Fibroblast of lung (primary cell): ENCODE data around the gene THEM4. TPM values are rescaled to one million over a fixed set of nuclear protein-coding genes. Genes with fewer than 3 reads are reported as not detected.

Experiments used
- DNase-seq, 2 donors: peaks; one replicate each; pipeline versions ENCODE4 v3.0.0 to v3.0.0-alpha.2; 2010; ENCODE audit warnings: low read depth in 2 of 2
- H2AFZ ChIP-seq: 2 replicates; pipeline ENCODE4 v1.5.1; 2012; ENCODE audit warnings: low read length, control low read depth, inconsistent platforms
- H3K27ac ChIP-seq: 2 replicates; pipeline ENCODE4 v1.5.1; 2011; ENCODE audit warnings: low read length, control low read depth; ENCODE audit not compliant: insufficient read depth
- H3K27me3 ChIP-seq: 2 replicates; pipeline ENCODE4 v1.5.1; 2011; ENCODE audit warnings: mild to moderate bottlenecking, low read length; ENCODE audit not compliant: control insufficient read depth, insufficient read depth
- H3K36me3 ChIP-seq: 2 replicates; pipeline ENCODE4 v1.5.1; 2011; ENCODE audit warnings: low read length; ENCODE audit not compliant: control insufficient read depth, insufficient read depth
- H3K4me1 ChIP-seq: 2 replicates; pipeline ENCODE4 v1.5.1; 2011; ENCODE audit warnings: low read length; ENCODE audit not compliant: control insufficient read depth, insufficient read depth; ENCODE audit errors: extremely low read depth
- H3K4me2 ChIP-seq: 2 replicates; pipeline ENCODE4 v1.5.1; 2011; ENCODE audit warnings: low read length, control low read depth; ENCODE audit not compliant: insufficient read depth; ENCODE audit errors: extremely low read depth
- H3K4me3 ChIP-seq, 4 experiments: fragments of 200-600 bp in 1 of 4; sonication (generic) in 1 of 4; replicated peaks in 1 of 4; 2 replicates each; pipeline ENCODE4 v1.5.1; 2011 to 2016; ENCODE audit warnings: low read length in 4 of 4, low read depth in 3 of 4, mild to moderate bottlenecking in 3 of 4, control low read depth in 2 of 4, inconsistent platforms in 1 of 4, mixed read lengths in 1 of 4; ENCODE audit not compliant: insufficient read depth in 1 of 4; ENCODE audit errors: control extremely low read depth in 1 of 4
- H3K79me2 ChIP-seq: 2 replicates; pipeline ENCODE4 v1.5.1; 2012; ENCODE audit warnings: mild to moderate bottlenecking, low read length, inconsistent platforms; ENCODE audit not compliant: control insufficient read depth, insufficient read depth
- H3K9ac ChIP-seq: 2 replicates; pipeline ENCODE4 v1.5.1; 2011; ENCODE audit warnings: mild to moderate bottlenecking, low read length, control low read depth; ENCODE audit not compliant: insufficient read depth
- H3K9me3 ChIP-seq: 2 replicates; pipeline ENCODE4 v1.5.1; 2012; ENCODE audit warnings: low read depth, low read length; ENCODE audit not compliant: control insufficient read depth, insufficient read depth
- H4K20me1 ChIP-seq: 2 replicates; pipeline ENCODE4 v1.5.1; 2011; ENCODE audit warnings: low read length; ENCODE audit not compliant: control insufficient read depth, insufficient read depth; ENCODE audit errors: extremely low read depth
- CTCF ChIP-seq, 2 donors: IDR thresholded peaks in 1 of 2; conservative IDR thresholded peaks in 1 of 2; 1 replicate in 1 of 2; 2 replicates in 1 of 2; pipeline ENCODE4 v1.5.1; 2011 to 2012; ENCODE audit warnings: low read length in 2 of 2, control low read depth in 1 of 2, inconsistent platforms in 1 of 2, low read depth in 1 of 2, mild to moderate bottlenecking in 1 of 2
- EZH2 ChIP-seq: IDR thresholded peaks from 2 replicates; pipeline ENCODE4 v1.5.1; 2012; ENCODE audit warnings: low read length, control low read depth, mild to moderate bottlenecking; ENCODE audit errors: missing control alignments
- polyA plus RNA-seq, 2 donors: library from polyadenylated mRNA; depleted of rRNA in 1 of 2; stranded (reverse) in 1 of 2; unstranded in 1 of 2; fragments of >200 nt; gene quantifications; 2 replicates each; pipeline ENCODE4 v1.2.1, GENCODE V29; 2011 to 2012; ENCODE audit warnings: missing spikeins in 1 of 2
- total RNA-seq: library from RNA; depleted of rRNA; stranded (reverse); fragments of >200 nt; gene quantifications from 2 replicates; pipeline ENCODE4 v1.2.1, GENCODE V29; 2014

Gene THEM4
- total and polyA plus RNA-seq, 2 donors (not counting 1 experiment from before 2014, with no cell fraction given) = 6.4 to 18.7 TPM

GRCh38 chr1:151918156-151918555 is 8.8 kb upstream of the THEM4 start:
- H3K9ac ChIP-seq = no peak overlapping the region
- DNase-seq = no peak
- TF ChIP-seq EZH2 (no peak), CTCF (conservative IDR thresholded peaks at IDR 0.05 in 1 of 2, IDR thresholded peaks at IDR 0.05 in 1 of 2; ENCODE audit: low read depth in 1 of 2, low read length in 2 of 2) (no peak)
- no peaks in the 10 kb centered on the region for H3K36me3 ChIP-seq
- no peak overlapping the region for H3K4me2 ChIP-seq
- no peaks in the 10 kb centered on the region for H3K4me1 ChIP-seq
- H3K9me3 ChIP-seq = no peaks in the 10 kb centered on the region
- H3K27me3 ChIP-seq = peaks cover 5% of the 10 kb centered on the region
- H3K79me2 ChIP-seq = no peaks in the 10 kb centered on the region
- no peak overlapping the region for H3K27ac ChIP-seq
- H4K20me1 ChIP-seq = no peaks in the 10 kb centered on the region
- H2AFZ ChIP-seq = no peak overlapping the region
- H3K4me3 ChIP-seq = no peak overlapping the region

- Histone ChIP-seq H3K27me3 (no peaks in the 10 kb centered on the region), H4K20me1 (no peaks in the 10 kb centered on the region), H3K4me1 (no peaks in the 10 kb centered on the region), H3K27ac (no peak overlapping the region), H2AFZ (no peak overlapping the region), H3K9ac (no peak overlapping the region), H3K4me2 (no peak overlapping the region), H3K4me3 (no peak overlapping the region), H3K9me3 (no peaks in the 10 kb centered on the region), H3K36me3 (no peaks in the 10 kb centered on the region), H3K79me2 (no peaks in the 10 kb centered on the region)
- TF ChIP-seq EZH2 (no peak), CTCF (conservative IDR thresholded peaks at IDR 0.05 in 1 of 2, IDR thresholded peaks at IDR 0.05 in 1 of 2; ENCODE audit: low read depth in 1 of 2, low read length in 2 of 2) (no peak)
- DNase-seq = no peak
Measured at GRCh38 chr1:151916726-151917370, 7.5 kb upstream of the THEM4 start.

GRCh38 chr1:151915061-151915686 is 5.9 kb upstream of the THEM4 start:
- H3K36me3 ChIP-seq = no peaks in the 10 kb centered on the region
- DNase-seq = no peak
- TF ChIP-seq EZH2 = no peak
- no peak for TF ChIP-seq CTCF (conservative IDR thresholded peaks at IDR 0.05 in 1 of 2, IDR thresholded peaks at IDR 0.05 in 1 of 2; ENCODE audit: low read depth in 1 of 2, low read length in 2 of 2)
- no peaks in the 10 kb centered on the region for H3K9me3 ChIP-seq
- no peaks in the 10 kb centered on the region for H4K20me1 ChIP-seq
- H3K79me2 ChIP-seq = no peaks in the 10 kb centered on the region
- H3K4me2 ChIP-seq = no peak overlapping the region
- H2AFZ ChIP-seq = no peak overlapping the region
- no peaks in the 10 kb centered on the region for H3K4me1 ChIP-seq
- no peak overlapping the region for H3K4me3 ChIP-seq
- no peak overlapping the region for H3K9ac ChIP-seq
- H3K27ac ChIP-seq = no peak overlapping the region
- no peaks in the 10 kb centered on the region for H3K27me3 ChIP-seq
